DLD1 (cell line): ENCODE results near the gene FBN2.

Experiments used
- in situ Hi-C: cut with HindIII; loops from 2 replicates; pipeline ENCODE4 v1.10.0; 2017; ENCODE audit warnings: low sequenced_read_pairs

The FBN2 gene

DNA sequence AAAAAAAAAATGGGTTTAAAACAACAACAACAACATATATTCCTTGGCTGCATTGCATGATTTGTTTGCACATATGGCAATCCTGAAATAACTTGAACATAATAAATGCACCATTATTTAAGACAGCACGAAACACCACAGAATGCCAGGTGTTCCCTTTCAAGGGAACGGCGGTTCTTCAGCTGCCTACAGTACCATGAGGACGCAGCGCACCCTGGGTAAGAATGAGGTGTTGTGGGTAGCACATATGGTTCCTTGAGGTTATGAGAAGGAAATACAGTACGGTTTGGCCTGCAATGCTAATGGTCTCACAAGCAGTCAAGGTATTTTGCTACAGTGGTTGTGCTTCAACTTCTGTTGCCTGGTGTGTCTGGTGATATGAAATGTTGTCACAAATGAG lies 279.7 kb downstream of the FBN2 start:
- in situ Hi-C loops, result no loop called here

DNA sequence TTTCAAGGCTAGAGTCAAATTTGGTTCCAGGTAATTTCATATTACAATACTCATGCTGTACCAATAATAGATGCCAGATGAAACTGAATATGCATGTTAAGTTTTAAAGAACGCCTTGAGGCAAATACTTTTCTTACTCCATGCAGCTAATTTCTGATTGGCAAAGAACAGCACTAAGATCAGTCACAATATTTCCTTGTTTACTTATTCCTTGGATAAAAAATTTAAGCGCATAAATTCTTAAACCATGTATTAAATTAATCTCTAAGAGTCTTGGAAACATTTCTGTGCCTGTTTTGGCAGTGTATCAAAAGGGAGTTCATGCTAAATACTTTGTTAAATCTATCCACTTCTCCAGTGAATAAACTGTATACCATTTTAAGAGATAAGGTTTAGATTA lies 281.0 kb downstream of the FBN2 start:
- in situ Hi-C loops, result no loop called here

DNA sequence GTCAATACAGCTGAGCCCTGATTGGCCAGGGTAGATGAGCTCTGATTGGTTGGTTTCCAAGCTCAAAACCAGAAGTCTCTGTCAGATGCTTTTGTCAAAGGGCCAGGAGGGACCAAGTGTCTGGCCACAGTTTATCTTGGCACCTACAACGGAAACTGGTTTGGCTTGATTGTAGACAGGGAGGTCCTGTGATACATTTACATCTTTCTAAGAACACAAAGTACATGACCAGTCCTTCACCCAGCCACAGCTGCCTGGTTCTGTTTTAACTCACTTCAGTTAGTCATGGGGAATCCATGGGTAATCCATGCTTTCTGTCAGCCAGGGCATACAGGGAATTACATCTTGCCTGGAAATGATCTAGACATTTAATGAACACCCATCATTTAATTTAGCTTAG lies 283.3 kb downstream of the FBN2 start:
- in situ Hi-C loops, result no loop called here

DNA sequence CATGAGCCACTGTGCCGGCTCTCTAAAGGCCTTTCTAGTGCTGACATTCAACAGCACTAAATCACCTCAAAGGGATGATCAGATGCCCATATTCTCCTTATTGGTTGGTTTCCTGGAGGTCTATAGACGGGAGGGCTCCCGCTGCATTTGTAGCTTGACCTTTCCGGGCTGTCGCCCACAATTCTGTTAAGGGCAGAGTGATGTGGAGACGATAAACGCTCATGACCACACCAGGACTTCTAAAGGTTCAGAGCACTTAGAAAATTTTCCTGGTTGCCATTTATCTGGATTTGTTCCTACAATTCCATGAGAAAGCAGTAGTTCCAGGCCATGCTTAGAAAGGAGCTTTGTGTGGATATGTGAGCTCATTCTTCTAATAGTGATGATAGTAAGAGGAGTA lies 284.2 kb downstream of the FBN2 start:
- in situ Hi-C loops, result no loop called here

DNA sequence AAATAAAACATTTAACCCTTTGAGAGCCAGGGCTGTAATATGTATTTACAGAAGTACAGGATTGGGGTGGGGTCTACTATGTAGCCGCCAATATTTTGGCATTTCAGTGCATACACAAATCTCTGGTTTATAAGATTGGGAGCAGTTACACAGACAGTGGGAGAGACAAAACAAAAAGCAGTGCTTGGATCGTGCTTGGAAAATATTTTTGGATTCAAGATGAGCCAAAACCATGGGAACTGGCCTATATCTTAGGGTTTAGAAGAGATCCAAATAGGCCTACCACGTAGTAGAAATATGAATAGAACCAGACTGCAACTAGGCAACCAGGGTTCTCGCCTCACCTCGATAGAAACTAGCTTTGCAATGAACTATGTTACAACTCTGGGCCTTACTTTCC lies 284.9 kb downstream of the FBN2 start:
- in situ Hi-C loops, result no loop called here

DNA sequence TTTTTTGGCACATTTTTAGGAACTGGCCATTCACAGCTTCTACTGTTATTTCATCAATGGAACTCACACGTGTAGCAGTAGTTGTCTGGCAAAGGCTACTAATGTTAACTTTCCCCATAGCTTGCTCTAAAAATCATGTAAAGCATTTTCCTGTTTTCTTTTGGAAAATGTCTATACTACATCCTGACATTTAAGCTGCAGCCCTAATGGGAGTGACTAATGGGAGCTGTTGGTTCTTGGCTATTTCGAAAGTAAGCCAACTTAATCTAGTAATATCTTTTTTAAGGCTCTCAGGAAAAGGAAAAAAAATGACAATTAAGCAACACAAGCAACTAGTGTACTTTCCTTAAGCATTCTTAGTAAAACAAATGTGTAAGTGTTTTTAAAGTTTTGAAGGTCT lies 285.3 kb downstream of the FBN2 start:
- in situ Hi-C loops, result no loop called here

DNA sequence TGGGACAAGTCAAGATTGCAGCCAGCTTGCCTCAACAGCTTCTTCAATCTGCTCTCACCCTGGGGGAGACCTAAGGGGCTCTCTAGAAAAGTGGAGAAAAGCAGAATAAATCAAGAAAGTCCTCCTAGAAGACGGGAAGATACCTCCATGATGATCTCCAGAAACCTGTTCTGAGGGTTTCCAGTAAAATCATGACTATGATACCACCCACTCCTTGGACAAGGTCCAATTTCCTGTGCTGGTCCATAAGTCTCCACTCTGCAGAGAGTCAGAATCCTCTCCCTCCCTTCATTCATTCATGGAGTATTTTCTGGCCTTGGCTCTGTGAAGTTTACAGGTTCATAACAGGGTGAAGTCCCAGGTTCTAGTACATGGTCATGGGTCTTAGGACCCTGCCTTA lies 285.8 kb downstream of the FBN2 start:
- in situ Hi-C loops, result no loop called here

GRCh38 chr5:128245974-128246373 lies 292.1 kb downstream of the FBN2 start:
- in situ Hi-C loops, result no loop called here

GRCh38 chr5:128243958-128244582 lies 294.0 kb downstream of the FBN2 start:
- in situ Hi-C loops, result no loop called here

- in situ Hi-C loops, result no loop called here
These were observed 296.9 kb downstream of the FBN2 start for GRCh38 chr5:128241051-128241695.

DNA sequence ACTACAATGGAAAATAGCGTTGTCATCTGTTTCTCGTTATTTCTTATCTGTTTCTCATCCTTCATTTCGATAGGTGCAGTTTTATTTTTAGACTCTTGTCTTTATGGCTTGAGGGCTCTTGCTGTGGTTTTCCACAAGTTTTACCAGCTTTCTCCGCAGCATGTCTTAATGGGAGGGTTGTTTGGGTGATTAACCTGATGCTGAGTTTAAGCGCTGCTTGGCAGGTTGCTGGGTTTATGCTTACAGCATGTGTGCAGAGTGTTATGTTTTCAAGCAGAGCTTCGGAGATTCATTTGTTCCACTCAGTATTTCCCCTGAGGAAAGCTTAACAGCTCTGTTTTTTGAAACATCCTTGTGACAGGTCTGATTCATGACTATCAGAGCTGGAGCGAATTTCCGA lies 300.5 kb downstream of the FBN2 start:
- in situ Hi-C loops, result no loop called here

DNA sequence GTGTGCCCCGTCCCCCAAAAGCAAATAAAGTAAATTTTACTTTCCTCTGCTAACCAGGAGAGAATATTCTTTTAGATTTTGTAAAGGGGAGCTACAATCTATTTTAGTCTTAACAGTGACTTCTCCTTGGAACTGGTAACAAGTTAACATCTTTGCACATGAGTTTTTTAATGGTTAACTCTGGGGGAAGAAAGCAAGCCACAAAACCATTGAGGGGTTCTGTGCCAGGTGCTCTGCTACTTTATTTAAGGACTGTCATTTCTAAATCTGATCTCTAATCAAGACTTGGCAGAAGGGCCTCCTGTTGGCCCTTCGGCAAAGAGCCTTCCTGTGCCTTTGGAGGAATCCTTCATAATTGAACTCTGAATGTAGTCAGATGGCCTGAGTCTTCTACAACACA lies 301.0 kb downstream of the FBN2 start:
- in situ Hi-C loops, result no loop called here

DNA sequence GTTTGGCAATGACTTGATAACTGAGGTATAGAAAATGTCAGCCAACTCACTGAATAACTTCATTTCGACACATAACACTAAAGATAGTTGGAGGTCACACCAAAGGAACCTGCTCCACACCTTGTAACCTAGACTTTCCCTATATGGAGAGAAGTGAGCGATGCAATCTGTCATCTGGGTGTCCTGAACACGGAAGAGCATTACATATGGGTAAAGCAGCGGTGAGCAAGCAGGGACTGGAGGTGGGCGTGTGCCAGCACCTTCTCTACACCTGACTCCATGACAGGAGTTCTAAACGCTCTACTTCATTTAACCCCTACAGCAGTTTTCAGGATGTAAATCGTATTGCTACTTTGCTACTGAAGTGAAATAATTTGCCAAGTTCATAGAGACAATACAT lies 301.7 kb downstream of the FBN2 start:
- in situ Hi-C loops, result no loop called here

GRCh38 chr5:128234928-128235641 lies 303.0 kb downstream of the FBN2 start:
- in situ Hi-C loops, result no loop called here

- in situ Hi-C loops, result no loop called here
These were observed 309.5 kb downstream of the FBN2 start for GRCh38 chr5:128228521-128228920.

DNA sequence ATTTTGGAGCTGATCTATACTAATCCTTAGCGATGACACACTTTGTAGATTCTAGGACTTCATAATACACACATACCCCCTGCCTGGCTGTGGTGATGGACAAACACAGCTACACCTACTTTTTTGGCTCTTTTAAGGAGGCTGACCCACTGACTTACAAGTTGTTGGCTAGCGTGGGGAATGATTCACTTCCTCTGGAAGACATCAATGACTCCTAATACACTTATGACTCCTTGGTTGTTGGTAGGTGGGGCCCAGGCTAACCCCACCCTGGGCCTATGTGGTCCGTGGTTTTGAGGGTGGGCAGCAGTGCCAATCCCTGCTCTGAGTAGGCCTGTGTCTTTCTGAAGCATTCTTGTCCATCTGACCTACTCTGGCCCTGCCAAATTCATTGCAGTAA lies 310.0 kb downstream of the FBN2 start:
- in situ Hi-C loops, result no loop called here

GRCh38 chr5:128225245-128226030 lies 312.6 kb downstream of the FBN2 start:
- in situ Hi-C loops, result no loop called here

- in situ Hi-C loops, result no loop called here
These were observed 313.7 kb downstream of the FBN2 start for GRCh38 chr5:128224336-128224735.

DNA sequence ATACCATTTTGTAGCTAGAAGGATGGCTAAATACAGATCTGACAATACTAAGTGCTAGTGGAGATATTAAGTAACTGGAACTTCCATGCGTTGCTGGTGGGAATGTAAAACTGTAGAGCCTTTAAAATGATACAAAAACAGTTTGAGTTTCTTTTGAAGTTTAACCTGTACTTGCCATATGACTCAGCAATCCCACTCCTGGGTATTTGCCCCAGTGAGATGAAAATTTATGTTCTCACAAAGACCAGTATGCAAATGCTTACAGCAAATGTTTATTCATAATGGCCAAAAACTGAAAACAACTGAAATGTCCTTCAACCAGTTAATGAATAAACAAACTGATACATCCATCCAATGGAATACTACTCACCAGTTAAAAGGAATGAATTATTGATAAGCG lies 317.2 kb downstream of the FBN2 start:
- in situ Hi-C loops, result no loop called here

DNA sequence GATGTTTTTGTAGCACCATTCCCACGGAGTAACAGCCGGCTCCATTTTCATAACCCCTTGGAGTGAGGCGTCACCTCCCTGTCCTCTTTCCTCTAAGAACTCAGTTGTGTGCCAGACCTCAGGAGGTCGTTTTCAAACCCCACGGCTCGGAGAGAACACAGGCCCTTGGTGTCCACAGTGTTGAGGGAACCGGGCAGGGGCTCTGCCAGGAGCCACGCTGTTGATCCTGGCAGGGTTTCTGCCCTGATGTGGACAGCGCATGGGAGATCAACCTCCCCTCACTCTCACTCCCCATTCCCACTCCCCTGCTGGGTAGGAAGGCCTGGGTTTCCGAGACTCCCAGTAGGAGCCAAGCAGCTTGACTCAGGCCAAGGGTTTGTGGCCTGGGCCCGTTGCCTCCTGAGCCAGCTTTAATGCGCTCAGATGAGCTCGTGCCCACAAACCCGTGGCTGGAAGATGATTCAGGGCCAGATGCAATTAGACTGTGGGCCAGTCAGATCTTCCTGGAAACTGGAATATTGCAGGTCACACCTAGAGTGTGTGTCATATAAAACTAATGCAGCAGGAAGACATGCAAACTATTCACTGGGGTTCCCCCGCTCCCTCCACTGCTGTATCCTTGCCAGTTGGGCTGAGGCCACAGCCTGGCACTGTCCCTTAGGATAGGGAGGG lies 321.0 kb downstream of the FBN2 start:
- in situ Hi-C loops, result no loop called here

GRCh38 chr5:128216285-128216684 lies 321.8 kb downstream of the FBN2 start:
- in situ Hi-C loops, result no loop called here
